Nephron progenitor cell (in vitro differentiated cells): Measurements from ENCODE around the gene RNF212.

Source experiments
- DNase-seq: peaks from one replicate; pipeline ENCODE4 v3.0.0; 2021
- H3K27ac Mint-ChIP-seq: 2 replicates; pipeline ENCODE4 v1.8.0; 2021; ENCODE audit warnings: mild to moderate bottlenecking, moderate library complexity, mixed read lengths
- H3K27me3 Mint-ChIP-seq: 2 replicates; pipeline ENCODE4 v1.8.0; 2021; ENCODE audit warnings: mild to moderate bottlenecking, low read depth, mixed read lengths; ENCODE audit not compliant: poor library complexity
- H3K36me3 Mint-ChIP-seq: 2 replicates; pipeline ENCODE4 v1.8.0; 2021; ENCODE audit warnings: low read depth, mixed read lengths
- H3K4me1 Mint-ChIP-seq: 2 replicates; pipeline ENCODE4 v1.8.0; 2021; ENCODE audit warnings: mixed read lengths
- H3K4me3 Mint-ChIP-seq: 2 replicates; pipeline ENCODE4 v1.8.0; 2021; ENCODE audit warnings: mild to moderate bottlenecking, moderate library complexity, mixed read lengths
- H3K9me3 Mint-ChIP-seq: 2 replicates; pipeline ENCODE4 v1.8.0; 2021; ENCODE audit warnings: mild to moderate bottlenecking, moderate library complexity, mixed read lengths
- TF ChIP-seq, protein P1 (sequence below): fragments of 200-600 bp; sonication (generic); IDR thresholded peaks from 2 replicates; pipeline ENCODE4 v1.5.0; 2021; ENCODE audit warnings: antibody characterized with exemption

The RNF212 gene

DNA sequence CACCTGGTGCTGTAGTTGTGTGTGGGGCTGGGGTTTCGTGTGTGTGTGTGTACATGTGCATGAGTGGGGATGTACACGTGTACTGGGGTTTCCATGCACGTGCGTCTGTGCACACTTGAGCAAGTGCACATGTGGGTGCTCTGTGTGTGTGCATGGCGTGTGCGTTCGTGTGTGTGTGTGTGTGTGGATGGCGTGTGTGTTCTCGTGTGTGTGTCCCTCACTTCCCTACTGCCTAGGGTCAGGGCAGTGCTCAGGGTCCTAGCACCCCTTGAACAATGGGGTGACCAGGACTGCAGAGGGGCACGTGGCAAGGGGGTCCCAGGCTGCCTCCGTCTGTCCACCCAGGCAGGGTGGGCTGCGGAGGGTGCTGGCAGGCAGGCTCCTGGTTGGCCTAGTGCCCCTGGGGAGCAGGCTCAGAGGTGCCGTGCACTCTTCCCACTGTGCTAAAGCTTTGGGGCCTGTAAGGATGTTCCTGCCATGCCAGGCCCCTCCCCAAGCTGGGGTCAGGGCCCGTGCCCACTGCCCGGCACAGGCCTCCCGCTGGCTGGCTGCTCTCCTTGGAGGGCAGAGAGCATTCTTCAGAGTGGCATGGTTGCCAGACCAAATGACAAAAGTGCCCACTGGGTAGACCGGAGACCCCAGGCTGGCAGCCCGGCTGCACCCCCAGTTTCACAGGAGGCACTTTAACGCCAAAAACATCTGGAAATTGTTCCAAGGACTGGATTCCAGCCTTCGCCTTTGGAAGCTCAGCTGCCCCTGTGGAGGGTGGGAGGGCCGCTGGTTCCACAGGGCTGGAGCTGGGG lies 72.8 kb downstream of the RNF212 start:
- Mint-ChIP-seq H3K27me3 (peaks cover 17% of the 10 kb centered on the region), H3K4me1 (peaks cover 67% of the 10 kb centered on the region), H3K9me3 (no peaks in the 10 kb centered on the region), H3K36me3 (no peaks in the 10 kb centered on the region), H3K27ac (no peak overlapping the region), H3K4me3 (peak overlapping the region; percentile 32)
- TF ChIP-seq, protein P1, sequence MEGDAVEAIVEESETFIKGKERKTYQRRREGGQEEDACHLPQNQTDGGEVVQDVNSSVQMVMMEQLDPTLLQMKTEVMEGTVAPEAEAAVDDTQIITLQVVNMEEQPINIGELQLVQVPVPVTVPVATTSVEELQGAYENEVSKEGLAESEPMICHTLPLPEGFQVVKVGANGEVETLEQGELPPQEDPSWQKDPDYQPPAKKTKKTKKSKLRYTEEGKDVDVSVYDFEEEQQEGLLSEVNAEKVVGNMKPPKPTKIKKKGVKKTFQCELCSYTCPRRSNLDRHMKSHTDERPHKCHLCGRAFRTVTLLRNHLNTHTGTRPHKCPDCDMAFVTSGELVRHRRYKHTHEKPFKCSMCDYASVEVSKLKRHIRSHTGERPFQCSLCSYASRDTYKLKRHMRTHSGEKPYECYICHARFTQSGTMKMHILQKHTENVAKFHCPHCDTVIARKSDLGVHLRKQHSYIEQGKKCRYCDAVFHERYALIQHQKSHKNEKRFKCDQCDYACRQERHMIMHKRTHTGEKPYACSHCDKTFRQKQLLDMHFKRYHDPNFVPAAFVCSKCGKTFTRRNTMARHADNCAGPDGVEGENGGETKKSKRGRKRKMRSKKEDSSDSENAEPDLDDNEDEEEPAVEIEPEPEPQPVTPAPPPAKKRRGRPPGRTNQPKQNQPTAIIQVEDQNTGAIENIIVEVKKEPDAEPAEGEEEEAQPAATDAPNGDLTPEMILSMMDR: no peak
- no peak for DNase-seq

DNA sequence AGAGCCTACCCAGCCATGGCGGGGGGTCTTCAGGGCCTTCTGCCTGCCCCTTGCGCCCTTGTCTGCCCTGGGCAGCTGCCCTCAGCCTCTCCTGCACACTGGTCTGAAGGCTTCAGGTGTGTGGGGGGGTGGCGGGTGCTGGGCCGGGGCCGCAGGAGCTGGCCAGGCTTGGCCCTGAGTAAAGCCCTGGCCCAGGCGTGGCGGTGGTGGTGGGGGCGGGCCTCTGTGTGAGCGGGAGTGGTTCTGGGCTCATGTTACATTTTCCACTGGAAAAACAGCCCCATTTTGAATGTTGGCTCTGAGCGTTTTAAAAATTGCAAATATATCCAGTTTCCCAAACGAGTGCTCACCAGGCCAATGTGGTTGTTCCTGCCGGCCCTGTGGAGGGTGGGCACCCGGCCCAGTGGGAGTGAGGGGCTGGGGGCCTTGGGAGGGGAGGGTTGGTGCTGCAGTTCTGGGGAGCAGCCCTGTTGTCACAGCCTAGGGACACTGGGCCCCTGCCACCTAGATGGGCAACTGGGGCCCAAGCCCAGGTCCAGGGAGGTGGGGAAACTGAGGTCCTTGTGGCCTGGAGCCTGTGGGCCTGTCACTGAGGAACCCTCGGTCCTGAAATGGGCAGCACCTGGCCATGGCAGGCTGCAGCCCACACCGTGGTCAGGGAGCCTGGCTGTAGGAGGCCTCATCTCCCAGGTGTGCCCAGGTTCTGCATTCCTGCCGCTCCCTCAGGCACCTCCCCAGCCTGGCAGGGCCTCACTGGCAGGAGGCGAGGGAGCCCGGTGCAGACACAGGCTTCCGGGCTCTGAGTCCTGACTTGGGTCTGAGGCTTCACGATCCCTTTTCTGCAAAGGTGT lies 73.6 kb downstream of the RNF212 start:
- peak overlapping the region; percentile 32 for H3K4me3 Mint-ChIP-seq
- H3K27me3 Mint-ChIP-seq: peaks cover 10% of the 10 kb centered on the region
- TF ChIP-seq, protein P1: no peak
- peaks cover 60% of the 10 kb centered on the region for H3K4me1 Mint-ChIP-seq
- no peaks in the 10 kb centered on the region for H3K36me3 Mint-ChIP-seq
- H3K9me3 Mint-ChIP-seq: no peaks in the 10 kb centered on the region
- H3K27ac Mint-ChIP-seq: no peak overlapping the region
- DNase-seq: peak; percentile 70

DNA sequence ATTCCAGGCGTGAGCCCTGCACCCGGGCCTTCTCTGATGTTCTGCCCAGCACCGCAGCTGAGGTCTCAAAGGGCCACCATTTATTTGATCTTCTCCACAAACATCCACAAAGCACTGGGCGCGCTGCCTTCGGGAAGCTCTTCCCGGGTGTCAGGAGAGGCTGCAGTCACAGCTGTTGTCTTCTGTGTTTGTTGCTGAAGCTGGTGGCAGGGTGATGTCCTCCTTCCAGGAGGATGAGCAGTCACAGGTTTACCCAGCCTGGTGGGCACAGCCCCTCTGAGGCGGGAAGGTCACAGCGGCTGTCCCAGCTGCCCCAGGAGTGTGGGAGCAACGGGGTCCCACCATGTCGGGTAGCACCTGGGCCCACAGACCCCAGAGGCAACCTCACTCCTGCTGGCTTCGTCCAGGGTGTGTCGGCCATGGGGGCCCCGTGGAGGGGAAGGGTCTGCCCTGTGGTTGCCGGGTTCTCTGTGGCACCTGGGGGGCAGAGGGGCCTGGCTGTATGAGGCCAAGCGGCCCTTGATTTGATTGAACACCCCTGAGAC lies 74.3 kb downstream of the RNF212 start:
- DNase-seq: no peak
- TF ChIP-seq, protein P1: no peak
- Mint-ChIP-seq H3K4me1 (peaks cover 56% of the 10 kb centered on the region), H3K36me3 (no peaks in the 10 kb centered on the region), H3K27ac (no peak overlapping the region), H3K27me3 (peaks cover 3% of the 10 kb centered on the region), H3K9me3 (no peaks in the 10 kb centered on the region), H3K4me3 (no peak overlapping the region)

DNA sequence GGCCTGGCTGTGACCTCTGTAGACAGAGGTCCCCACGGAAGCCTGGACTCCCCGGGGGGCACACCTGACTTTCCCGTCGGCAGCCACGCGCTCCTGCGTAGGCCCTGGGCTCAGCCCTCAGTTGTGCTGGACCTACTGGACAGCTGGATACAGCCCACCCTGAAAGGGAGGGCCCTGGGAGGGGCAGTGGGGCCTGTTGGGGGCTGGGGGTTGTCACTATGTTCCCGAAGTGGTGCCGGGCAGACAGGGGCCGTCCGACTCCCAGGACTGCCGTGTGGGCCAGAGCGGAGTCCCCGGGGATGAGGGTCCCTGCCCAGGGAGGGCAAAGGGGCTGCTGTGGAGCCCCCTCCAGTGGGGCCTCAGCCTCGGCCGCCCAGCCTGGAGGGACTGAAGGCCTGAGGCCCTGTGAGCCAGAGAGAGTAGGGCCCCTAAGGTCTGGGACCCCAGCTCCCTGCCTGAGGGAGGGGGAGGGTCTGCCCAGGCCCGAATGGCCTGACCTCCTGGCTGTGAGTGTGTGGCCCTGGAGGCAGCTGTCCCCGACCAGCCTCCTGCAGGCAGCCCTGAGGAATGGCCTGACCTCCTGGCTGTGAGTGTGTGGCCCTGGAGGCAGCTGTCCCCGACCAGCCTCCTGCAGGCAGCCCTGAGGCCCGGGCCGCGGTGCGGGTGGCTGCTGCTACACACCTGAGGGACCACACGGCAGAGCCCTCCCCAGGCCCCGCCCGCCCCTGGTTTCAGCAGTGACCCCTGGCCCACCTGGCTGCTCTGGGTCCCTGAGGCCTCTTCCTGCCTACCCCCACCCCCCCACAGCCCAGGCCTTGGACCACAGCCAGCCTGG lies 76.2 kb downstream of the RNF212 start:
- Mint-ChIP-seq H3K27me3 (peaks cover 3% of the 10 kb centered on the region), H3K4me3 (no peak overlapping the region), H3K27ac (no peak overlapping the region), H3K9me3 (no peaks in the 10 kb centered on the region), H3K36me3 (no peaks in the 10 kb centered on the region), H3K4me1 (peaks cover 44% of the 10 kb centered on the region)
- no peak for DNase-seq
- TF ChIP-seq, protein P1: no peak

DNA sequence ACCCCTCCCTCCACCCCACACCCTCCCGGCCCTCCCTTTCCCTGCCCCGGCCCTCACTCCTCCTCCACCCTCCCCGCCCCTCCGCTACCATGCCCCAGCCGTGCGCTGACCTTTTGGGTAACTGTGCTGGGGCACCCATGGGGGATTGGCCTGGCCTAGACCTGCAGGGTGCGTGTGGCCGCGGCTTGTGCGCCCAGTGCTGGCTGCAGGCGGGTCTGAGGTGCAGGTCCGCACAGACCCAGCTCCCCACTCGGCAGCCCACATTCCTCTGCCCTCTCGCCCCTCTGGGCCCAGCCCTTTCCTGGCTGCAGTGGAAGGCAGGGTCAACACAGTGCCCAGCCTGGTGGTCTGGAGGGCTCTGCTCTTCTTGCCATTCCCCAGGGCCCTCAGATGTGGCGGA lies 77.3 kb downstream of the RNF212 start:
- Mint-ChIP-seq H3K27ac (no peak overlapping the region), H3K27me3 (no peaks in the 10 kb centered on the region), H3K9me3 (no peaks in the 10 kb centered on the region), H3K36me3 (no peaks in the 10 kb centered on the region), H3K4me3 (no peak overlapping the region), H3K4me1 (peaks cover 33% of the 10 kb centered on the region)
- no peak for DNase-seq
- TF ChIP-seq, protein P1: no peak
